ENCODE measurements around the gene NFE2L3.

NFE2L3 gene

DNA sequence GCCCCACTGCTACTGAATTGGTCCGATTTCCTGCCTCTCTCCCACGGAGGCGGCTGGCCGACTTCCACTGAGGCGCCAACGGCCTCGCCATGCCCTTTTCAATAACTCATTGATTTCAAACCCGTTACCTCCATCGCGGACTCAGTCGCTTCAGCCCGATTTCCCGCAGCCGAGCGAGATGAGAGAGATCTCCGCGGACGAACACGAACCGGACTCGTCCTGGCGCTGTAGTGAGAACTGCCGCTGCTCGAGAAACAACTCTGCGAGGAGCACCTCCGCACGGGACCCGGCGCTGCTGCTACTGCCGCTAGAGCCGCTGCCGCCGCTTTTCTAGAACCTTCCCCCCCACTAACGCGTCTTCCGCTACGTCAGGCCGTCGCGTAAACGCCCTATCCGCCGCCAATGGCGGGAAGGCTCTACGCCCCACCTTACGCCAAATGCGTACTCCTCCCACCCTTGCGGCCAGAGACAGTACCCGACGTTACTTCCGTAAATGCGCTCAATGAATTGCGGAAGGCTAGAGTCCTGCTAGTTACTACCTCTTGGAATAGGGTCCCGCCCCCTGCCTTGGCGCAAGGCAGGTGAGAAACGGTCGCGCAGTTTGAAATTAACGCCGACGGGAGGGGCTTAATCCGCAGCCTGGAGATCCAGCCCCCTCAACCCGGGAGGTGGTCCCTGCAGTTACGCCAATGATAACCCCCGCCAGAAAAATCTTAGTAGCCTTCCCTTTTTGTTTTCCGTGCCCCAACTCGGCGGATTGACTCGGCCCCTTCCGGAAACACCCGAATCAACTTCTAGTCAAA, 48.6 kb downstream of the NFE2L3 start, which contains the start of gene HNRNPA2B1:
Gene HNRNPA2B1 (minus strand): TSS at position 303 of the 803 bp plus-strand sequence. CDS start 169 bp downstream, at position 134.
- DNase-seq: peak; percentile 98

DNA sequence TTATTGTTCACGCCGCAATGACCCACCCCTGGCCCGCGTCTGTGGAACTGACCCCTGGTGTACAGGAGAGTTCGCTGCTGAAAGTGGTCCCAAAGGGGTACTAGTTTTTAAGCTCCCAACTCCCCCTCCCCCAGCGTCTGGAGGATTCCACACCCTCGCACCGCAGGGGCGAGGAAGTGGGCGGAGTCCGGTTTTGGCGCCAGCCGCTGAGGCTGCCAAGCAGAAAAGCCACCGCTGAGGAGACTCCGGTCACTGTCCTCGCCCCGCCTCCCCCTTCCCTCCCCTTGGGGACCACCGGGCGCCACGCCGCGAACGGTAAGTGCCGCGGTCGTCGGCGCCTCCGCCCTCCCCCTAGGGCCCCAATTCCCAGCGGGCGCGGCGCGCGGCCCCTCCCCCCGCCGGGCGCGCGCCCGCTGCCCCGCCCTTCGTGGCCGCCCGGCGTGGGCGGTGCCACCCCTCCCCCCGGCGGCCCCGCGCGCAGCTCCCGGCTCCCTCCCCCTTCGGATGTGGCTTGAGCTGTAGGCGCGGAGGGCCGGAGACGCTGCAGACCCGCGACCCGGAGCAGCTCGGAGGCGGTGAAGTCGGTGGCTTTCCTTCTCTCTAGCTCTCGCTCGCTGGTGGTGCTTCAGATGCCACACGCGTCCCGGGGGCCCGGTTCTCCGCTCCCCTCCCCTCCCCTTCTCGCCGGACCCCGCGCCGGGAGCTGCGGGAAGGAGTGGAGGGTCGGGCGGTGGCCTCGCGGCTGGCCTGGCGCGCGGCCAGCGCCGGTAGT, 49.4 kb downstream of the NFE2L3 start, which contains the start of gene CBX3:
Gene CBX3 (plus strand): TSS at position 499 of the 772 bp plus-strand sequence. CDS start 1,254 bp downstream, outside the sequence.
- peak; percentile 94 for DNase-seq

- DNase-seq: no peak
These were observed 50.3 kb downstream of the NFE2L3 start for GRCh38 chr7:26202019-26202990.

DNA sequence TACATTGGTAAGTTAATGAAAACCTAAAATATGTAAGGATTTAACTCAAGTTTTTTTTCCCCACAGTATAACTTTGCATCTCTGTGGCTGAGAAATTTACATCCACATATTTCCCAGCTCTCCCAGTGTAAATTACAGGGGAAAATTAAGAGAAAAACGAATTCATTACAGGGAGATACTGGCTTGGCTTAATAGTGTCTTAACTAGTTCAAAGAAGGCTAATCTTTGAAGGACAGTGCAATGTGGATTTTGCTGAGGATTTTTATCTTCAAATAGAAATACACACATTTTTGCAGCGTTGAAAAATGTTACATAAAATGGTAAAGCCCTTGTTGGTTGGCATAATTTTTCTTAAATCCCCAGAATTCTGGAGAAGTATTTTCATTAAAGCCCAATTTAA, 51.0 kb downstream of the NFE2L3 start:
- no peak for DNase-seq

DNA sequence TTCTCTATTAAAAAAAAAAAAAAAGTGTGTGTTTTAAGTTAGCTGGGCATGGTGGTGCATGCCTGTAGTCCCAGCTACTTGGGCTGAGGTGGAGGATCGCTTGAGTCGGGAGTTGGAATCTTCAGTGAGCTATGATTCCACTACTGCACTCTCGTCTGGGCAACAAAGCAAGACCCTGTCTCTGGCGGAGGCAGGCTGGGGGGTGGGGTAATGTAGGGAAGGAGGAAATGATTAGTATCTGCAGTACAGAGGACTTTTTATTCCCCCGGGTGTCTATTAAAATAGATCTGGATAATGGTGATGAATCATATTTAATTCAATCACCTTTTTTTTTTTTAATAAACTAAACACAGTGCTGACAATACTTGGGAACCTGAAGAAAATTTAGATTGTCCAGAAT, 56.0 kb downstream of the NFE2L3 start:
- no peak for DNase-seq

DNA sequence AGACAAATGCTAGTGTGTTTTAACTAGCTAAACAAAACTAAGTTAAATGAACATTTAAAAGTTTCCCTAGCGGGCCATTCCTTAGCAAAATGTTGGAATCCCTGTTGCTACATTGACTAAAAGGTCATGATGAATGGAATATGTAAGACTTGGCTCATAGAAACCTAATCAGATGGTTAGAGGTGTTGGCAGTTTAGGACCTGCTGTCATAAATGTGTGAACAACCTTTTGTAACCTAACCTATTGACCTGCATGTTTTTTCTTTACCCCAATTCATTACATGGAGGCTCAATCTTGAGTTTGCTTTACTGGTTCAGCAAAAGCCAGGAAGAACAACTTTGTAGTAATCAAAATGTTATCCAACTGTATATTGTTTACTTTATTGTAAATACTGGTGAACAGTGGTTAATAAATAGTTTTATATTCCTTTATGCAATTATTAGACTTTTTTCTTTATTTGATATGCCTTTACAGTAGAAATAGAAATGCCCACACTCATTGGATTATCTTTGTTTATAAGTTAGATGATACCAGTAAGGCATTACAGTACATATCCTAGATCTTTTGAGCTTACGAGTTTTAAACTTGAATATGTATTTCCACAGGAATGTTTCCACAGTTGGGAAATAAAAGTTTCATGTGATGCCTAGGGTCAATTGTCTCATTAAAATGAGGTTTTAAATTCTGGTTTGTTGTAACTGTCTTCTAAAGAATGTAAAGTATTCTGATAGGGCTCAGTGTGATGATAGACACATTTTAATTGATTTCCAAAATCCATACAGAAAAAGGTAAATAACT, 61.1 kb downstream of the NFE2L3 start:
- no peak for DNase-seq

GRCh38 chr7:26213807-26214515, 62.0 kb downstream of the NFE2L3 start:
- no peak for DNase-seq

DNA sequence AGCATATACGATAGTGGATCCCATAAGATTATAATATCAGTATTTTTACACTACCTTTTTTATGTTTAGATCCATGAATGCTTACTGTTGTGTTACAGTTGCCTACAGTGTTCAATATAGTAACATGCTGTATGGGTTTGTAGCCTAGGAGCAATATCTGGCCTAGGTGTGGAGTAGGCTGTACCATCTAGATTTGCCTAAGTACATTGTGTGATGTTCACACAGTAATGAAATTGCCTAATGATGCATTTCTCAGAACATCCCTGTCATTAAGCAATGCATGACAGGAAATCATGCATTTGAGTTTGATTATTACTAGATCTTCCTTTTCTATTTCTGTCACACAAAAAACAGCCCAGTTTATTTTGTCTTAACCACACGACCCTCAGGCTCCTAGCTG, 64.1 kb downstream of the NFE2L3 start:
- no peak for DNase-seq

- no peak for DNase-seq
These were observed 72.4 kb downstream of the NFE2L3 start for GRCh38 chr7:26224359-26224758.

DNA sequence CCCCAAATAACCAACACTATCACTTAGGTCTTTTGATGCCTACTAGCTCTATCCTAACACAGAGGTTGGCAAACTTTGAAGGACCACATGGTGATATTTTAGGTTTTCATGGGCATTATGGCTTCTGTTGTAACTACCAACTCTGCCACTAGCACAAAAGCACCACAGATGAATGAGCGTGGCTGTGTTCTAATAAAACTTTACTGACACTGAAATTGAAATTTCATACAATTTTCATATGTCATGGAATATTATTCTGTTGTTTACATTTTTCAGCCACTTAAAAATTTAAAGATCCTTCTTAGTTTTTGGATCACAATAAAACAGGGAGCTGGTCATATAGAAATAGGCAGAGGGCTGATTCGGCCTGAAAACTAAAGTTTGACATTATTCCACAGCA, 76.0 kb downstream of the NFE2L3 start:
- no peak for DNase-seq

- DNase-seq: no peak
These were observed 82.0 kb downstream of the NFE2L3 start for GRCh38 chr7:26233902-26234511.

All from NCI-H1436 (cell line).